ENCODE measurements around the gene MPPED2.

MPPED2 gene

DNA sequence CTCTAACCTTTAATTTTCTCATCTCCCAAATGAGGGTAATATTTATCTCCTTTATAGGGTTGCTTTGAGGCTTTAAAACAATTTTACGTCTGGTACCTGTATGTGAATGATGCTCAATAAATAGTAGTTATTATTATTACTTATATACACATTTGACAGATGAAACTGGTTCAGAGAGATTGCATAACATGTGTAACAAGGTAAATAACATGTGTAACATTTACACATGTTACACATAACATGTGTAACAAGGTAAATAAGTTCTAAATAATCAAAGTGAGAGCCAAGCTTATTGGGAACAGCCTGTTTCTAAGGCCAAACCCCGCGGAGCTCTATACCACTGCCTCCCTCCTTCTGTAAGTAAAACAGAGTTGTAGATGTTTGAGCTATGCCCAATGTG is 100.9 kb downstream of the MPPED2 start:
- H3K4me3 ChIP-seq (ENCODE audit: low read depth, low read length), result no peak overlapping the region
- DNase-seq (ENCODE audit: low read depth), result no peak
- TF ChIP-seq, protein P1, sequence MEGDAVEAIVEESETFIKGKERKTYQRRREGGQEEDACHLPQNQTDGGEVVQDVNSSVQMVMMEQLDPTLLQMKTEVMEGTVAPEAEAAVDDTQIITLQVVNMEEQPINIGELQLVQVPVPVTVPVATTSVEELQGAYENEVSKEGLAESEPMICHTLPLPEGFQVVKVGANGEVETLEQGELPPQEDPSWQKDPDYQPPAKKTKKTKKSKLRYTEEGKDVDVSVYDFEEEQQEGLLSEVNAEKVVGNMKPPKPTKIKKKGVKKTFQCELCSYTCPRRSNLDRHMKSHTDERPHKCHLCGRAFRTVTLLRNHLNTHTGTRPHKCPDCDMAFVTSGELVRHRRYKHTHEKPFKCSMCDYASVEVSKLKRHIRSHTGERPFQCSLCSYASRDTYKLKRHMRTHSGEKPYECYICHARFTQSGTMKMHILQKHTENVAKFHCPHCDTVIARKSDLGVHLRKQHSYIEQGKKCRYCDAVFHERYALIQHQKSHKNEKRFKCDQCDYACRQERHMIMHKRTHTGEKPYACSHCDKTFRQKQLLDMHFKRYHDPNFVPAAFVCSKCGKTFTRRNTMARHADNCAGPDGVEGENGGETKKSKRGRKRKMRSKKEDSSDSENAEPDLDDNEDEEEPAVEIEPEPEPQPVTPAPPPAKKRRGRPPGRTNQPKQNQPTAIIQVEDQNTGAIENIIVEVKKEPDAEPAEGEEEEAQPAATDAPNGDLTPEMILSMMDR (IDR thresholded peaks at IDR 0.05; ENCODE audit: insufficient read depth, low read depth, low read length, missing control alignments), result no peak

DNA sequence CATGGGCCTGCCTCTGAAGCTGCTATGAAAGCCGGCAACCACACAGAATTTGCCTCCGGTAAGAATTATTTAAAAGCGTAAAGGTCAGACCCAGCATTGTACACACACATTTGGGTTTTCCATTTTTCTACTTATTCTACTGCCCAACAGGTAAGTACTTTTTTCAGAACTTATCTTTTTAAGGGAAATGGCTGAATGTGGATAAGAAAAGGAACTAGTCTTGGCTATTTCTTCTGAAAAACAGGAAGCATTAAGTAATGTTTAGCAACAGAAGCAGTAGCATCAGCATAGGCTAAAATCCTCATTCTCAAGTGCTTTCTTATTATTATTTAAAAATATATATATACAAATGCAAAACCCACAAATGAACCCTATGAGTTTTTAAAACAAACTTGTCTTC is 103.1 kb downstream of the MPPED2 start:
- DNase-seq (ENCODE audit: low read depth), result no peak
- TF ChIP-seq, protein P1 (IDR thresholded peaks at IDR 0.05; ENCODE audit: insufficient read depth, low read depth, low read length, missing control alignments), result no peak

DNA sequence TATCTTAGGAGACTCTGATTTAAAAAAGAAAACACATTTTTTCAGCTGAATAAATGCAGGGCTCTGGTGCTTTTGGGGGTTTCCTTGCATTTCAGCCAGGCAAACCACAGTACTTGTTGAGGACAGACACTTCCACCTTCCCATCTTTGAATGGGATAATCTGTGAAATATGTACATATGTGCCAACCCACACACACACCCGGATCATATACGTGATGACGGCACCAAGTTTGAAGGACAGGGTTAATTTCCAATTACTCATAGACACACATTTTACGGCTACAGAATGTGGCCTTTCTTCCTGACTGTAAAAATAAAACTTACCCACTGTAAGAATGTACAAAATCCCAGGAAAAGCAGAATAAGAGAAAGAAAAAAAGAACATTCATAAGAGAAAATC is 104.4 kb downstream of the MPPED2 start:
- no peak for DNase-seq (ENCODE audit: low read depth)

More for the DNA sequence above, 103.1 kb downstream of the MPPED2 start:
- no peak overlapping the region for H3K4me3 ChIP-seq (ENCODE audit: low read depth, low read length)

DNA sequence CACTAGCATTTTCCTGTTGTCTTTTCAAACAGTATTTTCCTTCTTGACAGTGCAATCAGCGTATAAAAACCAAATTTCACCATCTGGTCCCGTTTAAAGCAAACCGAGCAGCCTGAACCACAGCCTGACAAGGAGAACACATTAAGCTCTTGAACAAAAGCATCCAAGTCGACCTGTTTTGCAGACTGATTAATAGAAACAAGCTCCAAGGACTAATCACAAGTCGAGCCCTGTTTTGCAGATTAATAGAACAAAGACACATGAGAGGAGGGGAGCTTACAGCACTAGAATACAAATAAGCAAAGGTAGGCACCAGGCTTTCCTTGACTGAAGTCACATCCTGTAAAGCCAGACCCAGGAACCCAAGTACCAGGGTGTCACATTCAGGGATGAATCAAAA is 104.8 kb downstream of the MPPED2 start:
- no peak overlapping the region for H3K4me3 ChIP-seq (ENCODE audit: low read depth, low read length)
- DNase-seq (ENCODE audit: low read depth), result no peak
- TF ChIP-seq, protein P1 (IDR thresholded peaks at IDR 0.05; ENCODE audit: insufficient read depth, low read depth, low read length, missing control alignments), result no peak

More for the DNA sequence above, 104.4 kb downstream of the MPPED2 start:
- TF ChIP-seq, protein P1 (IDR thresholded peaks at IDR 0.05; ENCODE audit: insufficient read depth, low read depth, low read length, missing control alignments), result no peak
- H3K4me3 ChIP-seq (ENCODE audit: low read depth, low read length), result no peak overlapping the region

DNA sequence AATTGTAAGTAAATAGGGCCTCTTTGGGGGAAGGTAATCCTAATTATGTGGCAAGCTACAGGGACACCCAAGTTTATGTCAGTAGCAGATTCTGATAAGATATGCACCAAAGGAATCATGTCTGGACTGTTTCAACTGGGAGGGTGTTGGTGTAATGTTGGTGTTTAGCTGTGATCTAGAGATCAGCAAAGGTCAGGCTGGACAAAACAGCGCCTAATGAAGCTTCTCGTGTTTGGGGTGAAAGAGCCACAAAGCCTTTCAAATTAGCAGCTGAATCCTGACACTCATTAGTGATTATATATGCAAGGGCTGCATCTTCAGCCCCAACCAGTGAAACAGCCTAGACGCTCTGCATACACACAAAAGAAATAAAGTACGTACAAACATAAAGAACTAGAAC is 106.3 kb downstream of the MPPED2 start:
- no peak for DNase-seq (ENCODE audit: low read depth)
- TF ChIP-seq, protein P1 (IDR thresholded peaks at IDR 0.05; ENCODE audit: insufficient read depth, low read depth, low read length, missing control alignments), result no peak
- H3K4me3 ChIP-seq (ENCODE audit: low read depth, low read length), result no peak overlapping the region

DNA sequence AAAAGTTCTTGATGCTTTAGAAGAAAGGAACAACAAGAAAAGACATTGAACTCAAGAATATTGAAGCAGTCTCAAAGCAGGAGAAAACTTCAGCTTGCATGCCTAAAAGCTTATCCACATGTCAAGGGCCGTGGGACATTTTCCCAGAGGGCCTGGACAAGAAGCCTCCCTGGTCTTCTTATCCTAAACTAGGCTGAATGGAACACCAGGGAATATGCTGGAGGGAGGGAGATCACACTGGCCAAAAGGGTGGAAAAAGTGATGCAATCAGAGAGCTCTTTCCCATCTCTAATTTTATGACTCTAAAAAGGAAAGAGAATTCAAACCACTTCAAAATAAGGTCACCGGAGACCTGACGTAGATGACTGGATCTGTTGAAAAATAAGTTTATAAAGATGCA is 107.2 kb downstream of the MPPED2 start:
- TF ChIP-seq, protein P1 (IDR thresholded peaks at IDR 0.05; ENCODE audit: insufficient read depth, low read depth, low read length, missing control alignments), result no peak
- no peak for DNase-seq (ENCODE audit: low read depth)
- no peak overlapping the region for H3K4me3 ChIP-seq (ENCODE audit: low read depth, low read length)

DNA sequence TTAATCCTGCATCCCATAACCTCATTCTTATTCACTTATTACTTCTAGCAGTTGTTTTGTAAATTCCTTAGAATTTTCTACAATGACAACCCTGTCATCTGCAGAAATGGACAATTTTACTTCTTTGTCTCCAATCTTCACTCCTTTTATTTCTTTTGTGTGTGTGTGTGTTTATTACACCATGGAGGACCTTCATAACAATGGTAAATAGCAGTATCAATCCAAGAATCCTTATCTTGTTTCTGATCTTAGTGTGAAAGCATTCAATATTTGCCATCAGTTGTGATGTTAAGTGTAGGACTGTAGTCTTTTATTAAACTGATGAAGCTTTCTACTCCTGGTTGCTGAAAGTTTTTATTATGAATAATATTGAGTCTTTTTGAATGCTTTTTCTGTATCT is 109.1 kb downstream of the MPPED2 start:
- DNase-seq (ENCODE audit: low read depth), result no peak
- H3K4me3 ChIP-seq (ENCODE audit: low read depth, low read length), result no peak overlapping the region
- TF ChIP-seq, protein P1 (IDR thresholded peaks at IDR 0.05; ENCODE audit: insufficient read depth, low read depth, low read length, missing control alignments), result no peak
